Activated T-cell treated with anti-CD3 and anti-CD28 coated beads, Interleukin-2, amount 50 U/mL, for 4 hours (primary cell): ENCODE measurements around the gene CASP8. TPM values are rescaled to one million over a fixed set of nuclear protein-coding genes. Genes with fewer than 3 reads are reported as not detected.

Experiments
- ATAC-seq, 2 donors: fragments of 200-7000 bp; cut with Tn5 transposase; one replicate each; pipeline ENCODE4 v1.10.0; 2021
- DNase-seq: peaks from one replicate; pipeline ENCODE4 v3.0.0-alpha.2; 2020
- H3K27me3 Mint-ChIP-seq: one replicate; pipeline ENCODE4 v1.8.0; 2021; ENCODE audit warnings: low read depth, mixed read lengths
- H3K36me3 Mint-ChIP-seq: one replicate; pipeline ENCODE4 v1.8.0; 2022; ENCODE audit warnings: mixed read lengths; ENCODE audit not compliant: insufficient read depth
- H3K4me1 Mint-ChIP-seq: one replicate; pipeline ENCODE4 v1.8.0; 2021; ENCODE audit warnings: low read depth, mixed read lengths
- H3K4me3 Mint-ChIP-seq: one replicate; pipeline ENCODE4 v1.8.0; 2021; ENCODE audit warnings: mild to moderate bottlenecking, moderate library complexity, mixed read lengths
- H3K9me3 Mint-ChIP-seq: one replicate; pipeline ENCODE4 v1.8.0; 2021; ENCODE audit warnings: mixed read lengths
- total RNA-seq, 3 donors: library from RNA; stranded (reverse); gene quantifications; one replicate each; pipeline ENCODE4 v1.2.1, GENCODE V29; 2021

CASP8 gene
- total RNA-seq, 3 donors from 2014 or later: 31.6 to 45.8 (median 36.9) TPM

GRCh38 chr2:201313362-201313761 lies 53.0 kb downstream of the CASP8 start:
- peaks cover 55% of the 10 kb centered on the region for H3K36me3 Mint-ChIP-seq
- no peak overlapping the region for H3K4me3 Mint-ChIP-seq
- no peak for ATAC-seq
- no peaks in the 10 kb centered on the region for H3K4me1 Mint-ChIP-seq
- peaks cover 53% of the 10 kb centered on the region for H3K9me3 Mint-ChIP-seq
- no peak for DNase-seq
- no peaks in the 10 kb centered on the region for H3K27me3 Mint-ChIP-seq

- ATAC-seq (no peak), DNase-seq (no peak)
- Mint-ChIP-seq H3K4me1 (no peaks in the 10 kb centered on the region), H3K36me3 (peaks cover 54% of the 10 kb centered on the region), H3K27me3 (no peaks in the 10 kb centered on the region), H3K9me3 (peaks cover 60% of the 10 kb centered on the region), H3K4me3 (no peak overlapping the region)
Measured at GRCh38 chr2:201319511-201319910, 59.2 kb downstream of the CASP8 start.

GRCh38 chr2:201320257-201320656 lies 59.9 kb downstream of the CASP8 start:
- no peak for DNase-seq
- Mint-ChIP-seq H3K9me3 (peaks cover 57% of the 10 kb centered on the region), H3K27me3 (no peaks in the 10 kb centered on the region), H3K4me3 (no peak overlapping the region), H3K36me3 (peaks cover 54% of the 10 kb centered on the region), H3K4me1 (no peaks in the 10 kb centered on the region)
- no peak for ATAC-seq

- Mint-ChIP-seq H3K4me1 (no peaks in the 10 kb centered on the region), H3K4me3 (no peak overlapping the region), H3K9me3 (peaks cover 57% of the 10 kb centered on the region), H3K36me3 (peaks cover 58% of the 10 kb centered on the region), H3K27me3 (no peaks in the 10 kb centered on the region)
- DNase-seq (no peak), ATAC-seq (no peak)
Measured at GRCh38 chr2:201320701-201321100, 60.4 kb downstream of the CASP8 start.

GRCh38 chr2:201322772-201323171 lies 62.4 kb downstream of the CASP8 start:
- H3K36me3 Mint-ChIP-seq: peaks cover 55% of the 10 kb centered on the region
- ATAC-seq (no peak), DNase-seq (no peak)
- peaks cover 57% of the 10 kb centered on the region for H3K9me3 Mint-ChIP-seq
- peaks cover under 1% of the 10 kb centered on the region for H3K4me1 Mint-ChIP-seq
- no peaks in the 10 kb centered on the region for H3K27me3 Mint-ChIP-seq
- H3K4me3 Mint-ChIP-seq: no peak overlapping the region

GRCh38 chr2:201327678-201328077 lies 67.3 kb downstream of the CASP8 start:
- Mint-ChIP-seq H3K4me1 (peaks cover 11% of the 10 kb centered on the region), H3K4me3 (no peak overlapping the region), H3K27me3 (no peaks in the 10 kb centered on the region), H3K9me3 (peaks cover 30% of the 10 kb centered on the region), H3K36me3 (peaks cover 35% of the 10 kb centered on the region)
- no peak for DNase-seq
- ATAC-seq: no peak

GRCh38 chr2:201329409-201329808 lies 69.1 kb downstream of the CASP8 start:
- peaks cover 25% of the 10 kb centered on the region for H3K36me3 Mint-ChIP-seq
- no peak for DNase-seq
- no peaks in the 10 kb centered on the region for H3K27me3 Mint-ChIP-seq
- H3K9me3 Mint-ChIP-seq: peaks cover 17% of the 10 kb centered on the region
- H3K4me3 Mint-ChIP-seq: no peak overlapping the region
- ATAC-seq: no peak
- peaks cover 11% of the 10 kb centered on the region for H3K4me1 Mint-ChIP-seq

Other genes starting within 250 kb of the CASP8 start
- gene HYCC2, start 188.9 kb upstream of the CASP8 start, total RNA-seq: 10 to 100 TPM; 27.2 to 33.3 (median 27.7) TPM
- gene NDUFB3, start 188.5 kb upstream of the CASP8 start, total RNA-seq: 100 to 1,000 TPM; 113 to 124 (median 121) TPM
- gene CFLAR, start 144.4 kb upstream of the CASP8 start, total RNA-seq: 100 to 1,000 TPM; 279 to 340 (median 291) TPM
- gene CASP10, start 77.4 kb upstream of the CASP8 start, total RNA-seq: 1 to 10 TPM; 3.4 to 4.8 (median 4.4) TPM
- gene FLACC1, start 96.8 kb downstream of the CASP8 start, total RNA-seq: 1 to 10 TPM in 1 of 3 donors, under 1 TPM in 2; 0.63 to 1.5 (median 0.87) TPM
- gene TRAK2, start 190.9 kb downstream of the CASP8 start, total RNA-seq: 10 to 100 TPM; 18.1 to 18.4 (median 18.4) TPM
- 10 to 100 TPM; 10.8 to 15.9 (median 11.9) TPM for gene STRADB, start 191.2 kb downstream of the CASP8 start, total RNA-seq